Fibroblast of skin of right quadriceps (primary cell): Measurements from ENCODE around the gene PSEN2.

Source experiments
- DNase-seq: peaks from one replicate; pipeline ENCODE4 v3.0.0-alpha.2; 2013

The PSEN2 gene

GRCh38 chr1:226865590-226865989, 4.8 kb upstream of the PSEN2 start:
- no peak for DNase-seq

DNA sequence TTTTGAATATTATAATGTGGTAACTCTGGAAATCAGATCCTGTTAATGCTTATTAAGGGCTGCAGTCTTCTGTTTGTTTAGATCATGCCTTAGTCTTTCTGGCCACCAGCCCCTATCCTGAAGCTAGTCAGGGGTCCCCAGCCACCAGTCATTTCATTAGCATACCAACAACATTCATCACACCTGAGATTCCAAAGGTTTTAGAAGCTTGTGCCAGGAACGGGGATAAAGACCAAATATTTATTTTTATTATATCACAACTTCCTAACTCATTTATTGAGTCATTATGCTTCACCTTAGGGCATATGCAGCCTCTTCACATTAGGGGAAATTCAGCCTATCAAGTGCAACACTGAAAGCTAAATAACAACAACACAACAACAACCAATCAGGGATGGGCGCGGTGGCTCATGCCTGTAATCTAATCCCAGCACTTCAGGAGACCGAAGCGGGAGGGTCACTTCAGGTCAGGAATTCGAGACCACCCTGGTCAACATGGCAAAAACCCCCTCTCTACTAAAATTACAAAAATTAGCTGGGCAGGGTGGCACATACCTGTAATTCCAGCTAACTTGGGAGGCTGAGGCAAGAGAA, 2.9 kb upstream of the PSEN2 start:
- no peak for DNase-seq

GRCh38 chr1:226868726-226869125, 1.7 kb upstream of the PSEN2 start:
- no peak for DNase-seq

DNA sequence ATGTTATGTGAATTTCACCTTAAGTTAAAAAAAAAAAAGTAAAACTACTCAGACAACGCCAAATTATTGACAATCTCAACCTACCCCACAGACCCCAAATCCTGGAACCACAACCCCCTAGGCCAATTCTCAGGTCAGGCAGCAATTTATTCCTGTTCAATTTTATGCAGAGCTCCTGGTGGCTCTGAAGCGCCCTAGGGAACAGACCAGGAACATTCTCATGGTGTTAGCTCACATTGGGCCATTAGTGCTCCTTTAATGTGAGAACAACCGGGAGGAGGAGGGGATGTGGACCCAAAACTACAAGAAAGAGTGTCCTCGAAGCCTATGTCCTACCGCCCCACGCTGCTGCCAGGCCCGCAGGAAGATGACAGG, 403 bp upstream of the PSEN2 start:
- peak; percentile 6 for DNase-seq

- DNase-seq = no peak
Observed at GRCh38 chr1:226871636-226872327, 1.4 kb downstream of the PSEN2 start.

DNA sequence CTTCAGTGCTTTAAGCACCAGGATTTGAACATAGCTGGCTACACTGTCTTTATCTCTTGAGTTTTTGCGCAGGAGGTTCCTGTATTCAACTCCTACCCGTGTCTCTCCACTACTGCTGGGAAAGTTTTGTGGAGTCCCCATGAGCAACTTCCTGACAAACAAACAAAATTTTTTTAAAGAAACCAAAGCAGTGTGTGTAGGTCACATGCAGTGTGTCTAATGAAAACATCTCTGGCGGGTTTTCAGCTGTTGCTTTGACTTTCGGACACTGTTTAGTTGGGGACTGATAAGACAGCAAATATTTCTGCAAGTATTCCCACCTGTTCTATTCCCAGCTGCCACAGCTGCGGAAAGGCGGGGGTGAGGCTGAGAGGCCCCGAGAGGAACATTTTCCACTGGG, 2.0 kb downstream of the PSEN2 start:
- DNase-seq = no peak

DNA sequence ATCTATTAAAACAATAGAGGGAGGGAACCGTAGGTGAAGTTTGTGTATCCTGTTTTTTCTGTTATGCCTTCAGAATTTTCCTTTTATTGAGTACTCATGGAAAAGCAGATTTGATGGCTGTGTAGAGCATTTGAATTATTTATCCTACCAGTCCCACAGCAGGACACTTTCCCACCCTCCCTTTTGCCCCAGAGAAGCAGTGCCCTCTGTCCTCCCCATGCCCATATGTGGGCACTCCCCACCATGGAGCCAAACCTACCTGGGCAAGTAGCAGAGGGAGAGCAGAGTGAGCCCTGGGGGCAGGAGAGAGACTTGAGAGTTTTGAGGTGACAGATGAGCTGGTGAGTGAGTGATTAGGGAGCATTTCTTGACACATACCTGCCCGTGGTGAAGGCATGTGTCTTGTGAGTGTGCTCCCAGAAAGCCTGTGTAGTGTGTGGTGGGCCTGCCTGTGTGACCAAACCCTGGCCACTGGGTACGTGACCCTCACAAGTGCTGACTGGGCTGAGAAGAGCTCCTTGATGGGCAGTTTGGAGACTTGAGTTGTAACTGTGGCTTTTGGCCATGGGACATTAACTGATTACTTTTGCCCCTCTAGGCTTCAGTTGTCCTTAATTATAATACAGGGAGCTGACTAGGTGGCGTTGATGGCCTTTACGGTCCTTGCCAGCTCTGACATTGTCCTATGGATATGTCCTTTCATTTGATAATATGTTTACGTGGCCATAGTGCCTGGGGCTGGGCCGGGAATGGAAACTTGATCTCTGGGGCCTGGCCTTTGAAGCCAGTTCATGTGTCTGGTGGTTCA, 3.6 kb downstream of the PSEN2 start:
- DNase-seq = no peak

DNA sequence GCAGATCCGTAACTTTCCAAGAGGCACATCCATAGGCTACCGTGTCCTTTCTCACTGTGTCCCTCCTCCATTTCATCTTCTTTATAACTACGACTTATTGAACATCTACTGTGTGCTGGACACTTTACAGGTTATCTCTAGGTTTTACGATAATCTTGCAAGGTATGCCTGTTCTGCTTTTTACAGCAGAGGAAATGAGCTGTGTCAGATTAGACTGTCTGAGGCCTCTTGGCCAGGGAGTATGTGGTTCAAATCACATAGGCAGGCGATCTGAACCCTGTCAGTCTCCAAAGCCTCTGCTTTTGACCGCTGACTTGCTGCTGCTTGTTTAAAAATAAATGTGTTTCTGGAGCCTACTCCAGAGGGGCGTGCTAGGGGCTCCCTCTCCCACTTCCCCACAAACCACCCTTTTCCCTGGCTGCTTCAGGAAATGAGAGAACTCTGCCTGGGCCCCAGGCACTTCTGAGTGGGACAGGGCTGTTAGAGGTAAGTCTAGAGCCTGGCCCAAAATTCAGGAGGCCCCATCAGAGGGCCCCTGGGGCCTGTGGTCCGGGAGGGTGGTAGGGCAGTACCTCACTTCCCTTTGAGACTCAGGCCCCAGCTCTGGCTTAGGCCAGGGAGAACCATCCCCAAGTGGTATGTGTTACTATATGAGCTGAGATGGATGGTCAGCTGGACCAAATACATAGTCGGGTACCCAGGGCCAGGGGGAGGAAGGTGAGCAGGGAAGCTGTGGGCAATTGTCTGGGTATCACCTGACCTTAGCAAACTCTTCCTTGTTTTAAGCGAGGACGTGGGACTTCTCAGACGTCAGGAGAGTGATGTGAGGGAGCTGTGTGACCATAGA, 4.4 kb downstream of the PSEN2 start:
- no peak for DNase-seq

DNA sequence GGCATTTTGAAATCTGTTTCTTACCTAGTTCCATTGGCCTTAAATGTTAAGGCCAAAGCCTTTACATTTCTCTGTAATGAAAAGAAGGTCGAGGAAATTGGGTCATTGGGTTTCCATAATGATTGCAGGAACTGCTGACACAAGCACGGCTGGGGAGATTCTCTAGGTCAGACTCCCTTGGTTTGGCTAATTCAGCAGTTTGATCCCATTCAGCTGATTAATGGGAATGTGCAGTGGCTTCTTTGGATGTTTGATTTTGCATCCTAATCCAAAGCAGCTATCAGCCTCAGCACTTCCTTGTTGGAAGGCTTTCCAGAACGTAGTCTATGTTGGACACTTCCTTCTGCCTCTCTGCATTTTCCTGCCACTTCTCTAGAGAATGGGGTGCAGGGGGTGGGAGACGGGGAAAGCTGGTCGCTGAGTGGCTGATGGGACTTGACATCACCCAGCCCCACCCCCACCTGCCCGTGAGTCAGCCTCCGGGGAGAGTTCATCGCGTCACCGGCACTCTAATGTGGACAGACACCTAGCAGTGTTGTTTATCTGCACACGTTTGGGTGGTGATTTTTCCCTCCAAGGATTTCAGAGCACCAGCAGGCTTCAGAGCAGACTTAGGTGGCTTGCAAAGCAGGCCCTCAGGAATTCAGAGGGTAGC, 5.4 kb downstream of the PSEN2 start:
- DNase-seq = peak; percentile 22

DNA sequence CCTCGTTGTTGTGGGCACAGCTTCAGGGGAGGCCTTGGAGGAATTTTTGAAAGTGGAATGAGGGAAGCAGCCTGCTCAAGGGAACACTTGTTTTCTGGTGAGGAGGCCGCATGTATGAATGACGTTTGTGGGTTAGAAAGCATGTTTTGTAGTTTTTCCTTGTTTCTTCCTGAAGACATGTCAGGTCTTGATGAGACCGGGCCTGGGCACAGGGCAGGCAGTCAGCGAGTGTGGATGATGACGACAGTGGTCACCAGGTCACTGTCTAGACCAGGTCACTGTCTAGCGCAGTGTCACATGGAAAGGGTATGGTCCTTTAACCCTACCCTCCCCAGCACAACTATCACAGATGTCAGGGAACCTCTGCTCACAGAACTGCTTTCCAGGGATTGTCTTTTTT, 7.3 kb downstream of the PSEN2 start:
- no peak for DNase-seq

DNA sequence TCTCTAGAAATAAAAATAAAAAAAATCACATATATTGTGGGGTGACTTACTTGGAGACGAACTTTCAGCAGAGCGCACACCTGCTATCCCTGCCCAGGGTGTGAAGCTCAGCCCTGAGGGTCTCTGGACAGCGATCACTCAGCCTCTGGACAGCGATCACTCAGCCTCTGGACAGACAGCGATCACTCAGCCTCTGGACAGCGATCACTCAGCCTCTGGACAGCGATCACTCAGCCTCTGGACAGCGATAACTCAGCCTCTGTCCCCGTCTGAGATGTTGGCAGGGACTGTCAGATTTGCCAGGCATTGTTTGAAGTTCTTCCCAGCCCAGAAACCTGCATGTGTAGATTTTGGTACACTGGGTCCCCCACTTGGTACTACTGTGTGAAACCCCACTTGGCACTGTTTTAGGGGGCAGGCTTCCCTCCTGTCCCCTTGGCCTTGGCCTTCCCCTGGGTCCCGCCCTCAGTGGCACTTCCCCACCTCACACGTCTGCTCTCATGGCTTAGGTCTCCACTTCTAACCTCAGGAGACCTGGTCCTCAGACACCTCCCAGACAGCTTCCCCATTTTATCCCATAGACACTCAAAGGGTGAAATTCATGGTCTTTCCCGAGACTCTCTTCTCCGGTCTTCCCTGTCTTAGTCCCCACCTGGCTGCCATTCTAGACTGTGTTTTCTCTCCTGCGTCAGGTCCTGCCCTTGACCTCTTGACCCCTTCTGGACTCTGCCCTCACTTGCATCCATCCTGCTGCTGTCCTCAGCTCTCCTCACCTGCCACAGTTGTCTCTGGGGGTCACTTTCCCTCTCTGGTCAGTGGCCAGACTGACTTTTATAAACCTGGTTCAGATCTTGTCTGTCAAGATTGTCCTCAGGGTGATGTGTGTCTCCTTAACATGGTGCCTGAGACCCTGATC, 10.2 kb downstream of the PSEN2 start:
- no peak for DNase-seq

DNA sequence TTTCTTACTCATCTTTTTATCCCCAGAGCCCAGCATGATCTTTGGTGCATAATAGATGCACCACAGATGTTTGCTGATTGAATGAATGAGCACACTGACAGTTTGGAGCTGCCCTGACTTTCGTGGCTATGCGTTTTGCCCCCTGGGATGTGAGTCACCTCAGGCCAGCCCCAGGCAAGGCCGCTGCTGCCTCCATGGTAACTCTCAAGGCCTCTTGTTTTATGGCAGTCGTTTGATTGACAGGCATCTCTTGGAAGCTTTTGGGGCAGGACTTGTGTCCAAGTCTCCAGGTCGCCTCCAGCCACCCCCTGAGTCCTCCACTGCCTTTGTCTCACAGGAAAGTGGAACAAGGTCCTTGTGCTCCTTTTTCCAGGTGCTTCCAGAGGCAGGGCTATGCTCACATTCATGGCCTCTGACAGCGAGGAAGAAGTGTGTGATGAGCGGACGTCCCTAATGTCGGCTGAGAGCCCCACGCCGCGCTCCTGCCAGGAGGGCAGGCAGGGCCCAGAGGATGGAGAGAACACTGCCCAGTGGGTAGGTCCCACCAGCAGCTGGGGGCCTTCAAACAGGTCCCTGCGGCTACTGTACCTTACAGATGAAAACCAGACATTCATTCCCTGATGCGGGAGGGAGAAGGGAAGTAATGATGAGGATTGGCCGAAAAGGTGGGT, 11.2 kb downstream of the PSEN2 start:
- DNase-seq = no peak

GRCh38 chr1:226882187-226882586, 11.8 kb downstream of the PSEN2 start:
- DNase-seq = no peak

DNA sequence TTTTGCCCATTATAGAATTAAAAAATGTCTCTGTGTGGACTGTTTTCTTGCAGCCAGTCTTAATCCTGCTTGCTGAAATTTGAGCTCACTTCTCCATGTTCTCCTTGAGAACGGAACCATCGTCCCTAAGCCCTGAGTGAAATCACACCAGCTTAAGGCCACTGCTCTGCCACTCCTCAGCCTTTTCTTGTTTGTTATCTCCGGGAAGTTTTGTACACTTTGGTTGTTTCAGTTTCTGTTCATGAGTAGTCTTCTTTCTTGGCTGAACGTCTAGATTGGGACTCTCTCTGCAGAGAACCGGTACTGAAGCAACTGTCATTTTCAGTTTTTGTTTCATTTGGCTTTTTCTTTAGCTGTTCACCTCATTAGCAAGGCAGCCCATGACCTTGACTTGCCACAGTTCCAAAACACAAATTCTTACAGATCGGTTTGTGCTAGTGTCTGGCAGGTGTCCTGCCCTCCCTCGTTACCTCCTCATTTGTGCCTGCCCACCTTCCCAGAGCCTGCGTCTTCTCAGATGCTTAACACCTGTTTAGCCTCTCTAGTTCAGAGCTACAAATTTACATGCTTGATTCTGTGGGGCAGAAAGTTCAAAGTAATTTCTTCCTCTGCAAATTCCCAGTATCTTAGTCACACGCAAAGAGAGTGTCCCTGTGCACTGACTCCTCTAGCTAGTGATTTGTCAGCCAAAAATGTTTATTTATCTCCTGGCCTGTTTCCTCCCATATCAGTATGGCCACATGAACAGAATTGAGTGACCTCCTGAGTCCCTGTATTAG, 12.4 kb downstream of the PSEN2 start:
- peak; percentile 14 for DNase-seq

- DNase-seq = no peak
Observed at GRCh38 chr1:226883630-226884029, 13.2 kb downstream of the PSEN2 start.

- DNase-seq = no peak
Observed at GRCh38 chr1:226884116-226884625, 13.8 kb downstream of the PSEN2 start.

GRCh38 chr1:226884966-226885820, 14.8 kb downstream of the PSEN2 start:
- no peak for DNase-seq

DNA sequence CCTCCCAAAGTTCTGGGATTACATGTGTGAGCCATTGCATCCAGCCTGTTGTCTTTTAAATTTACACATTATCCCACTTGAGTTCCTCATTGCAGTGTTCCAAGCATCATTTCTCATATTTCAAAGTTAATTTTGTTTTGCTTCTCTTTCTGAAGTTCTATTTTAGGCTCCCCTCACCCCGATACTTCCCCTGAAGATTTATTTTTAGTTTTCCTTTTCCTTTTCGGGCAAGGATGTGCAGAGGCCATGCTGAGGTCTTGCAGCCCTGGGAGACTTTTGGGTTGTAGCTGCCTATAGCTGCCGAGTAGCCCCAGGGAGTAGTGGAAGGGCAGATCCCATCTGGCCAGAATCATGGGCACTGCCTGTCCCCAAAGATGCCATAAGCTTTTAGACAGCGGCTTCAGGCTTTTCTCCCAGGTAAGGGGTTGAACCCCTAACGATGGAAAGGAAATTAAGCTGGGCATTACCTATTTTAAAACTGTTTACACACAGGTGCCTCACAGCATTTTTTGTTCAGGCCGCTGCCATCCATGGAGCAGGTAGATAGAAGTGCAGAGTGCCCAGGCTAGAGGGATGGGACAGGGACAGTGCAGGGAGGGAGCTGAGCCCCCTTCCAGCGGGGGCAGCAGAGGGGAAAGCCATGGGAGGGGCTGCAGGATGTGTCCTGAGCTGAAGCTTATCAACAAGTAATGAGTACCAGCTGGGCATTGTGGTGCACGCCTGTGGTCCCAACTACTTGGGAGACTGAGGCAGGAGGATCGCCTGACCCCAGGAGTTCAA, 15.9 kb downstream of the PSEN2 start:
- no peak for DNase-seq
